ENCODE measurements around the gene SESN1. TPM values are rescaled to one million over a fixed set of nuclear protein-coding genes. Genes with fewer than 3 reads are reported as not detected.

The SESN1 gene
- total RNA-seq, 6 donors from 2014 or later, result 26.4 to 71.2 (median 31.3) TPM

GRCh38 chr6:108998485-108998884, 96.2 kb downstream of the SESN1 start:
- WGBS, 2 donors, result 77 to 90% methylated on average over 3 of the region's 3 CpGs
- no peak for TF ChIP-seq POLR2A (IDR thresholded peaks at IDR 0.05)
- TF ChIP-seq CTCF (IDR thresholded peaks at IDR 0.05), result no peak
- no peak for TF ChIP-seq POLR2AphosphoS5 (IDR thresholded peaks at IDR 0.05)
- TF ChIP-seq EP300 (IDR thresholded peaks at IDR 0.05), result no peak
- Histone ChIP-seq H3K4me3 (no peak overlapping the region), H3K4me1 (peaks cover 17 to 25% (median 23%) of the 10 kb centered on the region in 4 donors), H3K27me3 (no peaks in the 10 kb centered on the region), H3K36me3 (peaks cover 13 to 47% (median 25%) of the 10 kb centered on the region in 4 donors), H3K9me3 (no peaks in the 10 kb centered on the region), H3K27ac (no peak overlapping the region)
- ATAC-seq (ENCODE audit: low FRiP score in 2 of 2) (no peak), DNase-seq (no peak)

- H3K27me3 ChIP-seq, result no peaks in the 10 kb centered on the region
- no peak overlapping the region for H3K27ac ChIP-seq
- H3K9me3 ChIP-seq, result no peaks in the 10 kb centered on the region
- no peak for DNase-seq
- no peak overlapping the region for H3K4me3 ChIP-seq
- TF ChIP-seq CTCF (IDR thresholded peaks at IDR 0.05) (no peak), POLR2AphosphoS5 (IDR thresholded peaks at IDR 0.05) (no peak)
- peaks cover under 1 to 3% (median 1%) of the 10 kb centered on the region in 4 donors for H3K4me1 ChIP-seq
- 92 to 93% methylated on average over 1 of the region's 1 CpG for WGBS, 2 donors
- H3K36me3 ChIP-seq, result peaks cover 26 to 70% (median 45%) of the 10 kb centered on the region in 4 donors
- no peak for ATAC-seq (ENCODE audit: low FRiP score in 2 of 2)
Observed at GRCh38 chr6:108996208-108996607, 98.4 kb downstream of the SESN1 start.

GRCh38 chr6:108995296-108995695, 99.3 kb downstream of the SESN1 start:
- H3K27me3 ChIP-seq, result no peaks in the 10 kb centered on the region
- no peak for TF ChIP-seq POLR2AphosphoS5 (IDR thresholded peaks at IDR 0.05)
- no peak for TF ChIP-seq EP300 (IDR thresholded peaks at IDR 0.05)
- TF ChIP-seq CTCF (IDR thresholded peaks at IDR 0.05), result no peak
- no peak for TF ChIP-seq POLR2A (IDR thresholded peaks at IDR 0.05)
- no peaks in the 10 kb centered on the region for H3K9me3 ChIP-seq
- H3K4me1 ChIP-seq, result no peaks in the 10 kb centered on the region
- ATAC-seq (ENCODE audit: low FRiP score in 2 of 2) (no peak), DNase-seq (no peak)
- no peak overlapping the region for H3K4me3 ChIP-seq
- H3K36me3 ChIP-seq, result peaks cover 34 to 77% (median 48%) of the 10 kb centered on the region in 4 donors
- no peak overlapping the region for H3K27ac ChIP-seq

GRCh38 chr6:108993876-108994275, 100.8 kb downstream of the SESN1 start:
- no peak overlapping the region for H3K27ac ChIP-seq
- ATAC-seq (ENCODE audit: low FRiP score in 2 of 2) (no peak), DNase-seq (no peak)
- WGBS, 2 donors, result 84 to 90% methylated on average over 3 of the region's 3 CpGs
- H3K4me1 ChIP-seq, result peaks cover 0 to under 1% (median 0%) of the 10 kb centered on the region in 4 donors
- H3K27me3 ChIP-seq, result no peaks in the 10 kb centered on the region
- no peaks in the 10 kb centered on the region for H3K9me3 ChIP-seq
- no peak overlapping the region for H3K4me3 ChIP-seq
- TF ChIP-seq POLR2AphosphoS5 (IDR thresholded peaks at IDR 0.05), result no peak
- TF ChIP-seq CTCF (IDR thresholded peaks at IDR 0.05), result no peak
- no peak for TF ChIP-seq POLR2A (IDR thresholded peaks at IDR 0.05)
- no peak for TF ChIP-seq EP300 (IDR thresholded peaks at IDR 0.05)
- peaks cover 37 to 75% (median 50%) of the 10 kb centered on the region in 4 donors for H3K36me3 ChIP-seq

- Histone ChIP-seq H3K9me3 (no peaks in the 10 kb centered on the region), H3K36me3 (peaks cover 28 to 86% (median 46%) of the 10 kb centered on the region in 4 donors), H3K4me1 (peaks cover 0 to 9% (median 0%) of the 10 kb centered on the region in 4 donors), H3K4me3 (no peak overlapping the region), H3K27me3 (no peaks in the 10 kb centered on the region), H3K27ac (peak overlapping the region in 2 of 4 donors; percentile 8 to 17)
- no peak for TF ChIP-seq POLR2A (IDR thresholded peaks at IDR 0.05)
- TF ChIP-seq POLR2AphosphoS5 (IDR thresholded peaks at IDR 0.05), result no peak
- no peak for TF ChIP-seq CTCF (IDR thresholded peaks at IDR 0.05)
- TF ChIP-seq EP300 (IDR thresholded peaks at IDR 0.05), result no peak
- no peak for ATAC-seq (ENCODE audit: low FRiP score in 2 of 2)
- 73% methylated on average over 3 of the region's 3 CpGs for WGBS, 2 donors
- DNase-seq, result no peak
Observed at GRCh38 chr6:108989700-108990099, 104.9 kb downstream of the SESN1 start.

Measured in upper lobe of left lung (tissue), 6 donors.